ENCODE data around the gene CALN1. TPM values are rescaled to one million over a fixed set of nuclear protein-coding genes. Genes with fewer than 3 reads are reported as not detected.
"Not testable (repeated sequence)": the region's sequence is repeated elsewhere in the genome, so short reads cannot be mapped to it uniquely, and the experiment has no call there.

CALN1 gene
- polyA plus RNA-seq, 4 donors = under 0.01 to 0.07 (median 0.06) TPM; not detected in 1

- no peak overlapping the region for H3K27ac ChIP-seq (ENCODE audit: low read depth in 1 of 3, low read length in 2 of 3)
- no peaks in the 10 kb centered on the region for H3K4me1 ChIP-seq (ENCODE audit: control insufficient read depth in 3 of 3, insufficient read depth in 2 of 3, low read depth in 1 of 3, low read length in 2 of 3)
- H3K36me3 ChIP-seq (ENCODE audit: control insufficient read depth in 3 of 3, insufficient read depth in 2 of 3, low read depth in 1 of 3, low read length in 3 of 3) = no peaks in the 10 kb centered on the region
- FAIRE-seq (no peak), DNase-seq (no peak)
- no peaks in the 10 kb centered on the region for H3K9me3 ChIP-seq (ENCODE audit: control insufficient read depth in 2 of 2, insufficient read depth in 1 of 2, low read depth in 1 of 2, low read length in 1 of 2)
- no peaks in the 10 kb centered on the region for H3K27me3 ChIP-seq (ENCODE audit: control insufficient read depth in 3 of 3, insufficient read depth in 3 of 3, low read length in 3 of 3)
- no peak overlapping the region for H3K4me3 ChIP-seq (ENCODE audit: low read depth in 1 of 3, low read length in 3 of 3)
- 86 to 90% (median 86%) methylated on average over 5 of the region's 5 CpGs for WGBS, 3 donors
These were observed 672.0 kb downstream of the CALN1 start for GRCh38 chr7:71740174-71740560.

- no peak overlapping the region for H3K27ac ChIP-seq (ENCODE audit: low read depth in 1 of 3, low read length in 2 of 3)
- no peaks in the 10 kb centered on the region for H3K27me3 ChIP-seq (ENCODE audit: control insufficient read depth in 3 of 3, insufficient read depth in 3 of 3, low read length in 3 of 3)
- no peaks in the 10 kb centered on the region for H3K4me1 ChIP-seq (ENCODE audit: control insufficient read depth in 3 of 3, insufficient read depth in 2 of 3, low read depth in 1 of 3, low read length in 2 of 3)
- DNase-seq (no peak), FAIRE-seq (no peak)
- WGBS, 3 donors = 65 to 67% (median 67%) methylated on average over 10 of the region's 10 CpGs
- H3K36me3 ChIP-seq (ENCODE audit: control insufficient read depth in 3 of 3, insufficient read depth in 2 of 3, low read depth in 1 of 3, low read length in 3 of 3) = no peaks in the 10 kb centered on the region
- H3K4me3 ChIP-seq (ENCODE audit: low read depth in 1 of 3, low read length in 3 of 3) = no peak overlapping the region
- no peaks in the 10 kb centered on the region for H3K9me3 ChIP-seq (ENCODE audit: control insufficient read depth in 2 of 2, insufficient read depth in 1 of 2, low read depth in 1 of 2, low read length in 1 of 2)
These were observed 672.5 kb downstream of the CALN1 start for GRCh38 chr7:71739520-71740173.

- WGBS, 3 donors = 84 to 91% (median 89%) methylated on average over 26 to 42 of the region's 42 CpGs
- H3K36me3 ChIP-seq (ENCODE audit: control insufficient read depth in 3 of 3, insufficient read depth in 2 of 3, low read depth in 1 of 3, low read length in 3 of 3); H3K9me3 ChIP-seq (ENCODE audit: control insufficient read depth in 2 of 2, insufficient read depth in 1 of 2, low read depth in 1 of 2, low read length in 1 of 2); H3K27ac ChIP-seq (ENCODE audit: low read depth in 1 of 3, low read length in 2 of 3); FAIRE-seq; DNase-seq; H3K27me3 ChIP-seq (ENCODE audit: control insufficient read depth in 3 of 3, insufficient read depth in 3 of 3, low read length in 3 of 3); H3K4me3 ChIP-seq (ENCODE audit: low read depth in 1 of 3, low read length in 3 of 3); H3K4me1 ChIP-seq (ENCODE audit: control insufficient read depth in 3 of 3, insufficient read depth in 2 of 3, low read depth in 1 of 3, low read length in 2 of 3): not testable (repeated sequence)
These were observed 674.1 kb downstream of the CALN1 start for GRCh38 chr7:71737931-71738540.

GRCh38 chr7:71735961-71736556, 676.1 kb downstream of the CALN1 start:
- DNase-seq (peak; percentile 49 to 71), FAIRE-seq (no peak)
- H3K9me3 ChIP-seq (ENCODE audit: control insufficient read depth in 2 of 2, insufficient read depth in 1 of 2, low read depth in 1 of 2, low read length in 1 of 2) = no peaks in the 10 kb centered on the region
- no peaks in the 10 kb centered on the region for H3K4me1 ChIP-seq (ENCODE audit: control insufficient read depth in 3 of 3, insufficient read depth in 2 of 3, low read depth in 1 of 3, low read length in 2 of 3)
- H3K27me3 ChIP-seq (ENCODE audit: control insufficient read depth in 3 of 3, insufficient read depth in 3 of 3, low read length in 3 of 3) = no peaks in the 10 kb centered on the region
- no peaks in the 10 kb centered on the region for H3K36me3 ChIP-seq (ENCODE audit: control insufficient read depth in 3 of 3, insufficient read depth in 2 of 3, low read depth in 1 of 3, low read length in 3 of 3)
- no peak overlapping the region for H3K27ac ChIP-seq (ENCODE audit: low read depth in 1 of 3, low read length in 2 of 3)
- no peak overlapping the region for H3K4me3 ChIP-seq (ENCODE audit: low read depth in 1 of 3, low read length in 3 of 3)
- WGBS, 3 donors = 37 to 41% (median 37%) methylated on average over 7 of the region's 7 CpGs

- no peak overlapping the region for H3K4me3 ChIP-seq (ENCODE audit: low read depth in 1 of 3, low read length in 3 of 3)
- H3K36me3 ChIP-seq (ENCODE audit: control insufficient read depth in 3 of 3, insufficient read depth in 2 of 3, low read depth in 1 of 3, low read length in 3 of 3) = no peaks in the 10 kb centered on the region
- H3K4me1 ChIP-seq (ENCODE audit: control insufficient read depth in 3 of 3, insufficient read depth in 2 of 3, low read depth in 1 of 3, low read length in 2 of 3) = no peaks in the 10 kb centered on the region
- H3K27me3 ChIP-seq (ENCODE audit: control insufficient read depth in 3 of 3, insufficient read depth in 3 of 3, low read length in 3 of 3) = no peaks in the 10 kb centered on the region
- H3K27ac ChIP-seq (ENCODE audit: low read depth in 1 of 3, low read length in 2 of 3) = no peak overlapping the region
- FAIRE-seq (no peak), DNase-seq (peak; percentile 53 to 88)
- H3K9me3 ChIP-seq (ENCODE audit: control insufficient read depth in 2 of 2, insufficient read depth in 1 of 2, low read depth in 1 of 2, low read length in 1 of 2) = peaks cover 0 to 4% of the 10 kb centered on the region in 2 donors
- WGBS, 3 donors = 5 to 8% (median 7%) methylated on average over 25 to 29 of the region's 29 CpGs
These were observed 678.8 kb downstream of the CALN1 start for GRCh38 chr7:71733107-71733870.

- DNase-seq (no peak), FAIRE-seq (no peak)
- Histone ChIP-seq H3K27ac (ENCODE audit: low read depth in 1 of 3, low read length in 2 of 3) (no peak overlapping the region), H3K4me3 (ENCODE audit: low read depth in 1 of 3, low read length in 3 of 3) (no peak overlapping the region), H3K9me3 (ENCODE audit: control insufficient read depth in 2 of 2, insufficient read depth in 1 of 2, low read depth in 1 of 2, low read length in 1 of 2) (peaks cover 0 to 4% of the 10 kb centered on the region in 2 donors), H3K27me3 (ENCODE audit: control insufficient read depth in 3 of 3, insufficient read depth in 3 of 3, low read length in 3 of 3) (no peaks in the 10 kb centered on the region), H3K36me3 (ENCODE audit: control insufficient read depth in 3 of 3, insufficient read depth in 2 of 3, low read depth in 1 of 3, low read length in 3 of 3) (no peaks in the 10 kb centered on the region), H3K4me1 (ENCODE audit: control insufficient read depth in 3 of 3, insufficient read depth in 2 of 3, low read depth in 1 of 3, low read length in 2 of 3) (no peaks in the 10 kb centered on the region)
- WGBS, 3 donors = 85 to 89% (median 86%) methylated on average over 9 of the region's 9 CpGs
These were observed 680.4 kb downstream of the CALN1 start for GRCh38 chr7:71731740-71732139.
